Measurements from ENCODE around the gene MAP3K15.

Gene MAP3K15

GRCh38 chrX:19368576-19368975, 146.7 kb downstream of the MAP3K15 start:
- H3K27ac ChIP-seq, result no peak overlapping the region
- TF ChIP-seq CTCF (IDR thresholded peaks at IDR 0.05) (no peak), ZFX (IDR thresholded peaks at IDR 0.05; ENCODE audit: borderline replicate concordance) (no peak)

DNA sequence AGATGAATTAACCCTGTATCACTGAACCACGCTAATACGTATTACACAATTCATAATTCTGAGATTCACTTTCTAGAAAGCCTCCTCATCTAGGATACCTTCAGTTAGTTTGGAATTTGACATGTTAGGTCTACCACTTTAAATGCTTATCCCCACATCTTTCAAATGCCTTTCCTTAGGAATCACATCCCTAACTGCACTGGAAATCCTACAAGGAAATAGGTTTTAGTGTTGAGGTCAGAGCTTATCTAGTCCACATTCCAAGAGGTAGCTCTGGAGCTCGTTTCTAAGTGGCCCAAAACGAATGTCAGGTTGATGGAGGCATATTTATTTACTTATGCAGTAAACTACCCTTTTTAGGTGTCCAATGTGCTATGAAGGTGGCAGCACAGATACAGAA, 153.6 kb downstream of the MAP3K15 start:
- no peak overlapping the region for H3K27ac ChIP-seq
- no peak for TF ChIP-seq ZFX (IDR thresholded peaks at IDR 0.05; ENCODE audit: borderline replicate concordance)
- no peak for TF ChIP-seq CTCF (IDR thresholded peaks at IDR 0.05)

GRCh38 chrX:19360903-19361302, 154.4 kb downstream of the MAP3K15 start:
- no peak for TF ChIP-seq ZFX (IDR thresholded peaks at IDR 0.05; ENCODE audit: borderline replicate concordance)
- no peak overlapping the region for H3K27ac ChIP-seq

DNA sequence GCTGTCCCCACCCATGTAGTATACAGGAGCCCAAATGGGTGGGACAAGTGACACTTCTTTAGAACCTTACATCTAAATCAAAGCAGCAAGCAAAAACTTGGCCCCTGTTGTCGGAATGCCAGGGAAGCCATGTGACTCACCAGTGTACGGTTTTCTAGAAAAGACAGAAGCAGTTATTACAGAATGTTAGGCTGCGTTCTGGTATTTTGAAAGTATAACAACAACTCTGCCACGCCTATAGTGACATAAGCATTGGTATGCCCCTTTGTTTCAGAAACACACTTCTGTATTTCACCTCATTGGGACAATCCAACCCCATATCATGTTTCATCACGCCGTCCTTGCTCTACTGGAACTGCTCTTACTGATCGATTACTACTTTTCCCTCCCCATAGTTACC, 156.8 kb downstream of the MAP3K15 start:
- TF ChIP-seq CTCF (IDR thresholded peaks at IDR 0.05) (no peak), ZFX (IDR thresholded peaks at IDR 0.05; ENCODE audit: borderline replicate concordance) (no peak)
- no peak overlapping the region for H3K27ac ChIP-seq

GRCh38 chrX:19354625-19355024, 160.7 kb downstream of the MAP3K15 start:
- no peak overlapping the region for H3K27ac ChIP-seq
- TF ChIP-seq ZFX (IDR thresholded peaks at IDR 0.05; ENCODE audit: borderline replicate concordance) (no peak), CTCF (IDR thresholded peaks at IDR 0.05) (no peak)

DNA sequence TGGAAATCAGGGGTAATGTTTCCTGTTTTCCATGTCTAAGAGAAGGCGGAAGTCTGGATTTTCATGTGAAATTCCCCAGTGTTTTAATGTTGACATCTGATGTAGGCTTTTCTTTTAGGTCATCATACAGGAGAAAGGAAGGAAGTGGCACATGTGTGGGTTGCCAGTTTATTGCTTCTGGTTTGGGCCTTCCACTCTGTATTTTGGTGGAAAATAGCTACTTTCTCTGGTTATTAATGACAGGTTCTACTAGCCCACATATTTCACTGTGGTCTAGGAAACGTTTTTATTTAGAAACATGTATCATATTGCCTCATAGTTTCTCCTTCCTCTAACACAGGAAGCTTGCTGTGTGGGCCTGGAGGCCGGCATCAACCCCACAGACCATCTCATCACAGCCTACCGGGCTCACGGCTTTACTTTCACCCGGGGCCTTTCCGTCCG, 164.3 kb downstream of the MAP3K15 start:
- H3K27ac ChIP-seq, result no peak overlapping the region
- no peak for TF ChIP-seq CTCF (IDR thresholded peaks at IDR 0.05)
- no peak for TF ChIP-seq ZFX (IDR thresholded peaks at IDR 0.05; ENCODE audit: borderline replicate concordance)

GRCh38 chrX:19349264-19349663, 166.0 kb downstream of the MAP3K15 start:
- H3K27ac ChIP-seq, result no peak overlapping the region
- TF ChIP-seq CTCF (IDR thresholded peaks at IDR 0.05) (no peak), ZFX (IDR thresholded peaks at IDR 0.05; ENCODE audit: borderline replicate concordance) (no peak)

DNA sequence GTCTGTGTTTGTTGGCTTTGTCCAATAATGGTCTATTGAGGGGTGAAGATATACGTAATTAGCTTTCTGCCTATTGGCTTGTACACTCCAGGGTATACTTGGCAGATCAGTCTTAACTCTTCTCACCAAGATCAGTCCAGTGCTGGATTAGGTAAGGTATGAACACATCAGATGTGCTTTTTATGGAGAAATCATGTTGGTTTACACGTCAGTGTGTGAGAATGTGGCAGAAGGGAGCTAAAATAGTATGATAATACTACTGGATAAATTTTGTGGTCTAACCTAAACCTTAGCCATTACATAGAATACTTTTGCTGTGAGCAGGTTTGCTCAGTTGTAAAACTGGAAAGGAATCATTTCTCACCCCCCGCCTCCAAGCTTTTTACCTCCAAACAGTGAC, 167.4 kb downstream of the MAP3K15 start:
- TF ChIP-seq ZFX (IDR thresholded peaks at IDR 0.05; ENCODE audit: borderline replicate concordance), result no peak
- no peak for TF ChIP-seq CTCF (IDR thresholded peaks at IDR 0.05)

More for the DNA sequence above, 167.4 kb downstream of the MAP3K15 start:
- no peak overlapping the region for H3K27ac ChIP-seq
